GM12873 (cell line): ENCODE results near the gene MR1.

Experiments used
- CTCF ChIP-seq: IDR thresholded peaks from 2 replicates; pipeline ENCODE4 v1.5.1; 2012; ENCODE audit warnings: low read depth, mild to moderate bottlenecking, moderate library complexity, low read length, control low read depth; ENCODE audit not compliant: insufficient read depth; ENCODE audit errors: missing control alignments

The MR1 gene

GRCh38 chr1:181011301-181012202 lies 22.2 kb upstream of the MR1 start:
- no peak for TF ChIP-seq CTCF

GRCh38 chr1:181012203-181012745 lies 21.5 kb upstream of the MR1 start:
- no peak for TF ChIP-seq CTCF

GRCh38 chr1:181013144-181013543 lies 20.6 kb upstream of the MR1 start:
- TF ChIP-seq CTCF, result no peak

GRCh38 chr1:181014477-181015250 lies 19.1 kb upstream of the MR1 start:
- no peak for TF ChIP-seq CTCF

- TF ChIP-seq CTCF, result no peak
Observed at GRCh38 chr1:181015251-181015615, 18.6 kb upstream of the MR1 start.

- TF ChIP-seq CTCF, result no peak
Observed at GRCh38 chr1:181016563-181016962, 17.2 kb upstream of the MR1 start.
